Activated CD4-positive, alpha-beta T cell treated with anti-CD3 and anti-CD28 coated beads, Interleukin-2, amount 10 ng/mL, durations not matched to agents 7 days and 5 days (primary cell): ENCODE data around the gene SIGLEC1. TPM values are rescaled to one million over a fixed set of nuclear protein-coding genes. Genes with fewer than 3 reads are reported as not detected.

Source experiments
- CTCF ChIA-PET: fragments of 350-600 bp; sonication (Branson Sonifier 250); formaldehyde crosslinking; loops from one replicate; lab custom pipeline; 2021; ENCODE audit warnings: antibody characterized with exemption; lab: Charles Lee
- POLR2A ChIA-PET: fragments of 350-600 bp; sonication (Branson Sonifier 250); formaldehyde crosslinking; loops from one replicate; lab custom pipeline; 2021; ENCODE audit warnings: antibody characterized with exemption; lab: Charles Lee
- DNase-seq: peaks from one replicate; pipeline ENCODE4 v3.0.0-alpha.2; 2020
- H3K27ac Mint-ChIP-seq: one replicate; pipeline ENCODE4 v1.8.0; 2021; ENCODE audit warnings: mild to moderate bottlenecking, moderate library complexity, mixed read lengths
- H3K27me3 Mint-ChIP-seq: one replicate; pipeline ENCODE4 v1.8.0; 2021; ENCODE audit warnings: mixed read lengths
- H3K36me3 Mint-ChIP-seq: one replicate; pipeline ENCODE4 v1.8.0; 2021; ENCODE audit warnings: low read depth, mixed read lengths
- H3K4me1 Mint-ChIP-seq: one replicate; pipeline ENCODE4 v1.8.0; 2021; ENCODE audit warnings: mixed read lengths
- H3K4me3 Mint-ChIP-seq: one replicate; pipeline ENCODE4 v1.8.0; 2021; ENCODE audit warnings: mild to moderate bottlenecking, moderate library complexity, mixed read lengths
- H3K9me3 Mint-ChIP-seq: one replicate; pipeline ENCODE4 v1.8.0; 2021; ENCODE audit warnings: mixed read lengths
- total RNA-seq, 2 experiments: library from RNA; stranded (reverse); gene quantifications; one replicate each; pipeline ENCODE4 v1.2.3, GENCODE V29; 2021

The SIGLEC1 gene
- total RNA-seq, 2 experiments from 2014 or later, result not detected

DNA sequence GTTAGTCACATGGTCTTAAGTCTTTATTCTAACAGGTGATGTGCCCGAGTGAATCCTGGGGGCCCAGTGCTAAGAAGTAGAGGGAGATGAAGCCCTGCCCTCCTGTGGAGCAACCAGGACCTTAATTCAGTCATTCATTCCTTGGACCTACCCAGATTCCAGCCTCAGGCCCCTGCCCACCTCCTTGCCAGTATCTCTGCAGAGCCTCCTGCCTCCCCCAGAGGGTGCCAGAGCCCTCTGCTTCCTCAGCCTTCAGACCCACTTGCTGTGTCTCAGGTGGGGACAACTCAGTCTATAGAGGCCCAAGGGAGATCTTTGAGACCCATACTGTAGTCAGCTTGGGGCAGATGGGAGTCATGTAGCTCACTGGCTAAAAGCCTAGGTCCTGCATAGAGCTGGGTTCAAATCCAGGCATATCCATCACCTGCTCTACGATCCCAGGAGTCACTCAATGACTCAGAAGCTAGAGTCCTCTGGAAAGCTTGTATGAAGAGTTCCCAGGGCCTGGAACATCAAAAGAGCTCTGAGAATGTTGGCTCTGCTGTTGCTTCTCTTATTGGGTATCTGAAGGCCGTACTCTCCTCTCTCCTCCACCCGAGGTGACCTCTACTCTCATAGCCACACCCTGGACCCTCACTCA lies 3.9 kb upstream of the SIGLEC1 start:
- no peak overlapping the region for H3K4me3 Mint-ChIP-seq
- POLR2A ChIA-PET, result no interaction called here
- peaks cover 15% of the 10 kb centered on the region for H3K27me3 Mint-ChIP-seq
- H3K4me1 Mint-ChIP-seq, result peaks cover 10% of the 10 kb centered on the region
- no peaks in the 10 kb centered on the region for H3K9me3 Mint-ChIP-seq
- H3K27ac Mint-ChIP-seq, result no peak overlapping the region
- CTCF ChIA-PET, result interaction anchor here (0.8 to 1.5 kb wide), 3 partner anchors 10 to 51 kb away, joined by 3 to 5 read pairs (median 3); no protein-coding TSS in a partner anchor
- peak; percentile 19 for DNase-seq
- H3K36me3 Mint-ChIP-seq, result no peaks in the 10 kb centered on the region

DNA sequence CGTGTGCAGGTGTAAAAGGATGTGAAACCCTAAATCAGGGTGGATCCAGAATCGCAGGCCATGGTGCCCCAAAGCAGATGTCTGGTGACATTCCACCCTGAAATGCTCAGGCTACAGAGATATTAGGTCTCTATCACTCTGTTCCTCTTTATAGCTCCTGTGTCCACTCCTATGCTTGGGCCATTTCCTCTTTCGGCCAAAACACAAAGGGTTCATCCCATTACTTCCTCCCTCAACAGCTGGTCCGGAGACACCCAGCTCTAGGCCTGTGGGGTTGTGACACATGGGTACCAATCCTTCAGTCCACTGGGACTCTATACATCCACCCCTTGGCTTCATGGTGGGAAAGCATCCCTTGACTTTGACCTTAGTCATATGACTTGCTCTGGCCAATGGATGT lies 1.7 kb upstream of the SIGLEC1 start:
- Mint-ChIP-seq H3K36me3 (no peaks in the 10 kb centered on the region), H3K27me3 (no peaks in the 10 kb centered on the region), H3K4me1 (no peaks in the 10 kb centered on the region), H3K27ac (no peak overlapping the region), H3K9me3 (no peaks in the 10 kb centered on the region), H3K4me3 (no peak overlapping the region)
- no peak for DNase-seq
- ChIA-PET CTCF (interaction anchor here (0.7 kb wide), 1 partner anchor 46 kb away, joined by 3 read pairs; no protein-coding TSS in a partner anchor), POLR2A (no interaction called here)

DNA sequence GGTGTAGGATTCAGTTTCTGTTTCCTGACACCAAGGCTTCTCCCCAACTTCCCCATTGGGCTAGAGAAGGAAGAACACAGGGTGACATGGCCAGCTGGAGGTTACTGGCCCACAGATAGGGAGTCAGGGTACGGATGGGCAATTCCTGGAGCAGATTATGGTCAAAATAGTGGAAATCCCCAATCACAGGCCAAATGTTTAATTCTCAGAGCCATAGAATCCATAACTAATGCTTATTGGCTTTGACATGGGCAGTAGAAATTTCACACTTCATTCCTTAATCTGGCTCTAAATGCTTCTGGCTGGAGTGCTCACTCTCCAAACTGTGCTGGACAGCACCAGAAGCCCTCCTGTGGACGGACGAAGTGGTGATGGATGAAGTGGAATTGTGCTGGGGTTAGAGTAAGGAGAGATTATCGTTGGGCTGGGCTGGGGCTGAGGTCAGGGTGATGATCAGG lies 887 bp downstream of the SIGLEC1 start:
- no peak for DNase-seq
- no peaks in the 10 kb centered on the region for H3K9me3 Mint-ChIP-seq
- H3K27me3 Mint-ChIP-seq, result no peaks in the 10 kb centered on the region
- H3K27ac Mint-ChIP-seq, result no peak overlapping the region
- H3K4me3 Mint-ChIP-seq, result no peak overlapping the region
- ChIA-PET CTCF (interaction anchor here (0.6 to 2.3 kb wide), 20 partner anchors 11 to 1040 kb away, joined by 3 to 12 read pairs (median 4); no protein-coding TSS in a partner anchor), POLR2A (no interaction called here)
- H3K36me3 Mint-ChIP-seq, result no peaks in the 10 kb centered on the region
- H3K4me1 Mint-ChIP-seq, result no peaks in the 10 kb centered on the region

DNA sequence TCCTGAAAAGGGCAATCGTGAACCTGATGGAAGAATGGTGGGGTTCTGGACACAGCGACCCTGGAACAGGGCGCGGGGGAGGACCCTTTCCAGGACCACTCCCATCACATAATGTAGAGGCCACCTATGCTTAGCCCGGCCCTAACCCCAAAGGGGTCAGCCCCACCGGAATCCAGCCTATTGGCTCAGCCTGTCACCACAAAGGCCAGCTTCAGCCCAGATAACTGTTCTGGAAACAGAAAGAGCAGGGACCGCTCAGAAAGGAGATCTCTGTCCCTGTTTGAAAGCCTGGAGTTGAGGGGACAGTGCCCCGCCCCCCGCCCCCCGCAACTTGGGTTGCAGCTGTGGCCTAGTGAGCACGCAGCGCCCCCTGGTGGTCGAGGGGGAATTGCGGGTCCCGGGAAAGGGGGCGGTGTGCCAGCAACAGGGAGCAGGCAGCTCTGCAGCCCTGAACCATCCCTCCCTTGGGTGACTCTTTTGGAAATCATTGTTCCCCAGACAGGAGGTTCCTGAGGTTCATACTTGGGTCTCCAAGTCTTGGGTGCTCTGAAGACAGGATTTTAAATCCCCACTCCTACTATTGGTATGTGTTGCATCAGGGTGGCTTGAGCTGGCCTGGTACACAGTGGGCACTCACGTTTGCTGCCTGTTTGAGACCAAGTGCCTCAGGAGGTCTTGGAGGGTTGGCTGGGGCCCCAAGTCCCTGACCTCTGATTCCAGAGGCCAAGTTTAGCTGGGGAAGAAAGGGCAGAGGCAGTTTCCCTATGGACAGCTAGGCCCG lies 1.5 kb downstream of the SIGLEC1 start:
- Mint-ChIP-seq H3K36me3 (no peaks in the 10 kb centered on the region), H3K4me3 (no peak overlapping the region), H3K9me3 (no peaks in the 10 kb centered on the region), H3K27me3 (no peaks in the 10 kb centered on the region), H3K4me1 (no peaks in the 10 kb centered on the region), H3K27ac (no peak overlapping the region)
- DNase-seq, result peak; percentile 72
- CTCF ChIA-PET, result interaction anchor here (0.6 to 2.3 kb wide), 25 partner anchors 10 to 1300 kb away, joined by 3 to 12 read pairs (median 4); no protein-coding TSS in a partner anchor
- POLR2A ChIA-PET, result no interaction called here

DNA sequence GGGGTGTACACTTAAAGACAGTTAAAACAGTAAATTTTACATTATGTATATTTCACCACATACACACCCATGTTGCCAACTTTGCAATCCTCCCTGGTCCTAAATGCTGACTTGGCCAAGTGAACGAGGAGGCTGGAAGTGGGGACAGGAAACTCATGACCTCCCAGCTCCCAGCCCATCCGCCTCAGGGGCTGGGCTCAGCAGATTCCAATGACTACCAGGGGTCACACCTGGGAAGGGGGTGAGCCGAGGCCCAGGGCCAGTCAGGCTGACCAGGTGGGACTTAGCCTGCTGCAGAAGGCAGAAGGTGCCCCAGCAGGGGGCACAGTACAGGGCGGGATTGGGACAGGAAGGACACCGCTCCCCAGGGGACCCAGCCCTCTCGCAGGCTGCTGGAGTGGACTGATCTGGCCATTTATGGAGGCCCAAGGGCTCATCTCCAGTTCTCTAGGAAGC lies 2.4 kb downstream of the SIGLEC1 start:
- H3K36me3 Mint-ChIP-seq, result no peaks in the 10 kb centered on the region
- no peaks in the 10 kb centered on the region for H3K4me1 Mint-ChIP-seq
- POLR2A ChIA-PET, result no interaction called here
- no peak overlapping the region for H3K27ac Mint-ChIP-seq
- H3K4me3 Mint-ChIP-seq, result no peak overlapping the region
- CTCF ChIA-PET, result interaction anchor here (0.6 to 2.3 kb wide), 16 partner anchors 10 to 429 kb away, joined by 3 to 12 read pairs (median 5); no protein-coding TSS in a partner anchor
- DNase-seq, result no peak
- H3K27me3 Mint-ChIP-seq, result no peaks in the 10 kb centered on the region
- no peaks in the 10 kb centered on the region for H3K9me3 Mint-ChIP-seq

DNA sequence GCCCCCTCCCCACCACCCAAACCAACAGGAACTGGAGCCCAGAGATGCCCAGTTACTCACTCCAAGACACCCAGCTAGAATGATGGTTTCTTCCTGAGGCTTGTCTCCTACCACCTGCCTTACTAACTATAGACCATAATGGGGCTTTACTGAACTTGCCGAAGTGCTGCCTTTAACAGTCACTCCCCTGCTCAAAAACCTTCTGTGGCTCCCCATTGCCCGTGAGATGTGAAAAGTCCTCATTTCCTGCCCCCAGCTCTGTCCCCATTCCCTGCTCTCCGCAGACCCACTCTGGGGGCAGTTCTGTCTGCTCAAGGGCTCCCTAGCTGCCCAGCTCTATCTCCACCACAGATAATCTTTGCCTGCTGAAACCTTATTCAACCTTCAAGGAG lies 4.9 kb downstream of the SIGLEC1 start:
- no peaks in the 10 kb centered on the region for H3K27me3 Mint-ChIP-seq
- H3K36me3 Mint-ChIP-seq, result no peaks in the 10 kb centered on the region
- no peak overlapping the region for H3K27ac Mint-ChIP-seq

DNA sequence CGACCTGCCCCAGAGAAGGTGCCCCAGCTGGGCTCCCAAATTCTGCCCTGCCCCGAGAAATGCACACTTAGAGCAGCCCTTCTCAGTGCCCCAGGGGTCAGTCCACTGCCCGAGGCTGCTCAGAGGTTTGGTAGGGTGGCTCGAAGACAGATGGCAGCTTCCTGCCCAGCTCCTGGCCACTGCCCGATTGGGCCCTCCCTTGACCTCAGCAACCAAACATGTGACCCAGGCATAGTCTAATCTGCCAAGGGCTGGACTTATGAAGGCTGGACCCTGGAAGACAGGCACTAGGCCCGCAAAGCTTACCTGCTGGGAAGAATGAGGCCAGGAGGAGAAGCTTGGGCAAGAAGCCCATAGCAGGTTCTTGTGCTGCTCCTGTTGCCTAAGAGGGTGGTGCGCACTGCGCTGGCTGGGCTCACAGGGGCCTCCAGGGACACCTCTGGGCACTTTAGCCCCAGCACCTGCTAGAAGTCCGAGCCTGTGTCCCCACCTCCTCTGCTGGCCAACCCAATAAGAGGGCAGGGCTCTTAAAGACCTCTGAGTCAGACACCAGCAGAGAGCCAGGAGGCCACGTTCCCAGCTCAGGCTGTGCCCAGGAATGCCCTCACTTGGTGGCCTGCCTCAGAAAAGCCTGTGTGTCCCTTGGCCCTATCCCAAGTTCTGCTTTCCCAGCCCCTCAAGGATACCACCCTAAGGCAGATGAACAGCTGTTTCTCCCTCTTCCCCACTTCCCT lies 5.5 kb downstream of the SIGLEC1 start:
- CTCF ChIA-PET, result interaction anchor here (1.5 to 2.0 kb wide), 2 partner anchors 27 to 30 kb away, joined by 3 to 10 read pairs; no protein-coding TSS in a partner anchor
- Mint-ChIP-seq H3K4me3 (no peak overlapping the region), H3K4me1 (no peaks in the 10 kb centered on the region), H3K9me3 (no peaks in the 10 kb centered on the region), H3K27ac (no peak overlapping the region), H3K27me3 (no peaks in the 10 kb centered on the region), H3K36me3 (no peaks in the 10 kb centered on the region)
- no peak for DNase-seq
- POLR2A ChIA-PET, result no interaction called here

More for the DNA sequence above, 4.9 kb downstream of the SIGLEC1 start:
- POLR2A ChIA-PET, result no interaction called here
- CTCF ChIA-PET, result interaction anchor here (0.9 to 2.0 kb wide), 3 partner anchors 24 to 31 kb away, joined by 3 to 10 read pairs (median 4); no protein-coding TSS in a partner anchor
- Mint-ChIP-seq H3K4me3 (no peak overlapping the region), H3K9me3 (no peaks in the 10 kb centered on the region), H3K4me1 (no peaks in the 10 kb centered on the region)
- no peak for DNase-seq

DNA sequence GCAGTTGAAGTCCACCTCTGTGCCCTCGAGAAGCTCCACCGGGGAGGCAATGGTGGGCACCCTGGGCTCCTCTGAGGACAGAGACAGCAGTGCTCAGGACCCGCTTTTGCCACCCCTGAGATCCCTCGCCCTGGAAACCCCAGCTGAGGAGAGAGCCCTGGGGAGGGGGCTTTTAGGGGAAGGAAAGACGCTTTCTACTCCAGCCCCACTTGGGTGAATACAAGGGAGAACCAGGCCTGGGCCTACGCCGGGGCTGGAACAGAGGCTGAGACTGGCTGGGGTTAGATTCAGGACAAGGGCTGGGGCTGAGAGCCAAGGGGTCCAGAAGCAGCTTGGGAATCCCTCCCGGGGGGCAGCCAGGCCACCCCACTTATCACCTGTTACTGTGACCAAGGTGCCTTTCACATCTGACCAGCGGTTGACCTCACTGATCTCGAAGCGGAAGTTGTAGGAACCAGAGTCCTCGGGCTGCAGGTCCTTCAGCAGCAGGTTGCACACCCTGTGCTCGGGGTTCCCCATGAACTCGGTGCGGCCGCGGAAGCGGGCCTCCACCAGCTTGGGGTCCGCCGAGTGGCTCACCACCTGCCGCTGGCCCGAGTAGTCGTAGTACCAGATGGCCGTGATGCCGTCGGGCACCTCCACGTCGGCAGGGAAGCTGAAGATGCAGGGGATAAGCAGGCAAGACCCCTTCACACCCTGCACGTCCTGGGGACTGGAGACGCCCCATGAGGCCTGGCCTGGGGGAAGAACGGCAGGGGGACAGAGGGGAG lies 6.2 kb downstream of the SIGLEC1 start:
- no peaks in the 10 kb centered on the region for H3K27me3 Mint-ChIP-seq
- H3K9me3 Mint-ChIP-seq, result no peaks in the 10 kb centered on the region
- POLR2A ChIA-PET, result no interaction called here
- no peak for DNase-seq
- H3K36me3 Mint-ChIP-seq, result no peaks in the 10 kb centered on the region
- CTCF ChIA-PET, result interaction anchor here (2.0 kb wide), 1 partner anchor 29 kb away, joined by 10 read pairs; no protein-coding TSS in a partner anchor
- no peak overlapping the region for H3K4me3 Mint-ChIP-seq
- H3K4me1 Mint-ChIP-seq, result no peaks in the 10 kb centered on the region
- H3K27ac Mint-ChIP-seq, result no peak overlapping the region

DNA sequence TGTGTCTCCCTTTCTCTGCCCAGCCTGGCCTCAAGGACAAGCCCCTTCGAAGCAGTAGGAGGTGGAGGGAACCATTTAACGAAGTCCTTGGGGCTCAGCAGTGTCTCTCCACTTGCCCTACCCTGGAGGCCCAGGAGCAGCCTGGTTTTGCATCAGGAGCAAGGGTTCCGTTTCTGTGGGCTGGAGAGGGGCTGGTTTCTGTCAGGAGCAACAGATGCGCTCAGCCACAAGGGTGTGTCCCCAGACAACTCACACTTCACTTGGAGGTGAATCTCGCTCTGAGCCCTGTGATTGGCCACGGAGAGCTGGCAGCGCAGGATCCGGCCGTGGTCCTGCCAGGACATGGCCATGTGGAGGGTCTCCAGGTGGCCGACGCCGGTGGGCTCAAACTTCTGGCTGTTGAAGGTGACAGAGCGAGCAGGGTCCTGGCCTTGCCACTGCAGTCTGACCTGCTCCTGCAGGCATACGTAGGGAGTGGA lies 6.9 kb downstream of the SIGLEC1 start:
- no peak overlapping the region for H3K4me3 Mint-ChIP-seq
- H3K9me3 Mint-ChIP-seq, result no peaks in the 10 kb centered on the region
- ChIA-PET POLR2A (no interaction called here), CTCF (no interaction called here)
- no peaks in the 10 kb centered on the region for H3K36me3 Mint-ChIP-seq
- no peak overlapping the region for H3K27ac Mint-ChIP-seq
- no peaks in the 10 kb centered on the region for H3K4me1 Mint-ChIP-seq
- no peaks in the 10 kb centered on the region for H3K27me3 Mint-ChIP-seq
- no peak for DNase-seq

DNA sequence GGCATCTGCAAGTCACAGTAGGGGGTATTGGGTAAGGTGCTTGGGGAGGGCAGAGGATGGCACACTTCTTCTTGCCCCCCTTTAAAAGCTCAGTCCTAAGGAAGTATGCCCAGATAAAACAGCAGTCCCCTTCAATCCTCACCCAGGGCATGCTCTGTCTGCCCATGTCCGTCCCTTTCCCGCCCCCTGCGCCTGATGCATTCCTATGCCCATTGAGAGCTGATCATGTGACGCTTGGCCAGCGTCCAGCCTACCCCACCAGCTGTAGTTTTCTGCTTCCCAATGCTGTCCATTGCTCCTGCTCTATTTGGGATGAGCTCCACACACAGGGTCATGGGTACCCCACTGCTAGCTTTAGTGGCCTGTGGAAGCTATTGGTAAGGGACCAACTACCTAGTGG lies 8.3 kb downstream of the SIGLEC1 start:
- H3K9me3 Mint-ChIP-seq, result no peaks in the 10 kb centered on the region
- ChIA-PET CTCF (interaction anchor here (1.0 to 1.2 kb wide), 2 partner anchors 26 to 28 kb away, joined by 3 to 4 read pairs; no protein-coding TSS in a partner anchor), POLR2A (no interaction called here)
- no peak overlapping the region for H3K27ac Mint-ChIP-seq
- H3K4me3 Mint-ChIP-seq, result no peak overlapping the region
- H3K36me3 Mint-ChIP-seq, result no peaks in the 10 kb centered on the region
- no peak for DNase-seq
- H3K4me1 Mint-ChIP-seq, result no peaks in the 10 kb centered on the region
- no peaks in the 10 kb centered on the region for H3K27me3 Mint-ChIP-seq

DNA sequence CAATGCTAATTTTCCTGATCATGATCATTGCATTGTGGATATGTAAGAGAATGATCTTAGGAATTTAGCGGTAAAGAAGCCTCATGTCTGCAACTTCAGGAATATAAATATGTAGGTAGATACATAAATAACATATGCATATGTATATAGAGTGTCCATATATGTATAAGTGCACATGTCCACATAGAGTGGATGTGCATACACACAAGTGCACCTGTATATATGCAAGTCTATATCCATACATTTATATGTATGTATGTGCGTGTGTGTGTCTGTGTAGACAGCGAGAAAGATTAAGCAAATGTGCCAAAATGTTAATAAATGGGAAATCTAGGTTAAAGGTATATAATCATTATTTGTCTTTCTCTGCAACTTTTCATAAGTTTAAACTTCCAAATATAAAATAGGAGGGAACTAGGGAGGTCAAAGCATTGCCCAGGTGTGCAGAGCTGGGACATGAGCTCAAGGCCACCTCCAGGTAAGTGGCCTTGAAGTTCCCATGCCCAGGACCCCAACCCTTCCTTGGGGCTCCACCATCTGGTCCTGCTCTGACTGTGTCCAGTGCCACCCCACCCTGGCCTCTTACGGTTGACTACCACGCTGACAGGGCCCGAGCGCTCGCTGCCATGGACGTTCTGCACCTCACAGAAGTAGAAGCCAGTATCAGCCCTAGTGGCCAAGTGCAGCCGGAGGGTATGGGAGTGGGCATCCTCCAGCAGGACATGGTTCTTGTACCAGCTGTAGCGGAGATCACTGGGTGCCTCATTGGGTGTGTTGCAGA lies 9.6 kb downstream of the SIGLEC1 start:
- Mint-ChIP-seq H3K27me3 (no peaks in the 10 kb centered on the region), H3K4me3 (no peak overlapping the region), H3K36me3 (no peaks in the 10 kb centered on the region), H3K27ac (no peak overlapping the region), H3K4me1 (no peaks in the 10 kb centered on the region), H3K9me3 (no peaks in the 10 kb centered on the region)
- ChIA-PET CTCF (no interaction called here), POLR2A (no interaction called here)
- no peak for DNase-seq
